GM12874 (cell line): ENCODE results near the gene TEKT3.

Experiments
- CTCF ChIP-seq: IDR thresholded peaks from 2 replicates; pipeline ENCODE4 v1.5.1; 2011; ENCODE audit warnings: low read depth, mild to moderate bottlenecking, control low read depth, low read length, moderate library complexity; ENCODE audit not compliant: insufficient read depth

The TEKT3 gene

GRCh38 chr17:15350777-15351477, 9.5 kb upstream of the TEKT3 start:
- no peak for TF ChIP-seq CTCF

- no peak for TF ChIP-seq CTCF
These were observed 7.7 kb upstream of the TEKT3 start for GRCh38 chr17:15349119-15349518.

GRCh38 chr17:15348021-15348420, 6.6 kb upstream of the TEKT3 start:
- no peak for TF ChIP-seq CTCF

- no peak for TF ChIP-seq CTCF
These were observed 4.7 kb upstream of the TEKT3 start for GRCh38 chr17:15346066-15346595.

- no peak for TF ChIP-seq CTCF
These were observed 2.4 kb upstream of the TEKT3 start for GRCh38 chr17:15343749-15344148.

- TF ChIP-seq CTCF = no peak
These were observed 1.1 kb upstream of the TEKT3 start for GRCh38 chr17:15342460-15342859.

- TF ChIP-seq CTCF = no peak
These were observed 569 bp upstream of the TEKT3 start for GRCh38 chr17:15341966-15342365.
